GM12878 (cell line): ENCODE results near the gene DNAH9. TPM values are rescaled to one million over a fixed set of nuclear protein-coding genes. Genes with fewer than 3 reads are reported as not detected.

Experiments
- ATAC-seq: fragments of 200-7000 bp; cut with Tn5 transposase; 3 replicates; pipeline ENCODE4 v1.9.1; 2020; ENCODE audit warnings: mild to moderate bottlenecking, moderate library complexity
- BruUV-seq: library from RNA; stranded (reverse); fragments of 400-500 nt; replicated peaks from 2 replicates; lab custom pipeline; 2021; lab: Mats Ljungman, UMichigan
- CTCF ChIA-PET: fragments of 300-600 bp; sonication (Branson Sonifier 250); formaldehyde crosslinking; extraction: SDS; loops from one replicate; lab custom pipeline; 2021; ENCODE audit warnings: inconsistent platforms; lab: Yijun Ruan, JAX
- POLR2A ChIA-PET: fragments of 350-600 bp; formaldehyde crosslinking; extraction: SDS; loops from one replicate; lab custom pipeline; 2021; ENCODE audit warnings: inconsistent platforms; lab: Charles Lee
- RAD21 ChIA-PET: fragments of 300-600 bp; sonication (Branson Sonifier 250); formaldehyde crosslinking; loops from one replicate; lab custom pipeline; 2023; ENCODE audit warnings: antibody characterized with exemption; ENCODE audit not compliant: unreplicated experiment; lab: Charles Lee
- SMC1A ChIA-PET: fragments of 300-600 bp; sonication (Branson Sonifier 250); formaldehyde crosslinking; loops from one replicate; lab custom pipeline; 2023; ENCODE audit not compliant: unreplicated experiment, uncharacterized antibody; lab: Charles Lee
- DNase-seq: peaks from one replicate; pipeline ENCODE4 v3.0.0-alpha.2; 2011; ENCODE audit warnings: low read depth, low spot score
- FAIRE-seq: peaks from 3 replicates; lab custom pipeline; 2011; peaks lifted over from hg19 to GRCh38; lab: Jason Lieb, UNC
- H2AFZ ChIP-seq: 2 replicates; pipeline ENCODE4 v1.6.0; 2011; ENCODE audit warnings: low read depth, low read length, control low read depth; ENCODE audit not compliant: control insufficient read depth
- H3K27ac ChIP-seq: 2 replicates; pipeline ENCODE4 v1.5.1; 2011; ENCODE audit warnings: control low read depth; ENCODE audit not compliant: control insufficient read depth, insufficient read depth
- H3K27me3 ChIP-seq, 2 experiments: replicated peaks in 1 of 2; 2 replicates each; pipeline versions ENCODE4 v1.6.0 to v1.6.1; 2011; ENCODE audit warnings: low read length in 1 of 2; ENCODE audit not compliant: control insufficient read depth in 2 of 2, insufficient read depth in 2 of 2
- H3K36me3 ChIP-seq, 2 experiments: 2 replicates each; pipeline ENCODE4 v1.5.1; 2011; ENCODE audit warnings: low read length in 1 of 2; ENCODE audit not compliant: control insufficient read depth in 2 of 2, insufficient read depth in 2 of 2
- H3K4me1 ChIP-seq: 2 replicates; pipeline ENCODE4 v1.6.1; 2011; ENCODE audit warnings: mild to moderate bottlenecking, low read length, moderate library complexity, mixed read lengths; ENCODE audit not compliant: control insufficient read depth, insufficient read depth
- H3K4me2 ChIP-seq: 2 replicates; pipeline ENCODE4 v1.6.0; 2011; ENCODE audit warnings: control low read depth; ENCODE audit not compliant: control insufficient read depth, insufficient read depth
- H3K4me3 ChIP-seq: fragments of 200-600 bp; sonication (generic); 2 replicates; pipeline ENCODE4 v1.5.1; 2016
- H3K79me2 ChIP-seq: 2 replicates; pipeline ENCODE4 v1.6.0; 2011; ENCODE audit warnings: low read length; ENCODE audit not compliant: control insufficient read depth, insufficient read depth
- H3K9ac ChIP-seq: 2 replicates; pipeline ENCODE4 v1.8.0; 2011; ENCODE audit warnings: low read length, control low read depth, mixed read lengths; ENCODE audit not compliant: control insufficient read depth, insufficient read depth
- H3K9me3 ChIP-seq: replicated peaks from 3 replicates; pipeline ENCODE4 v1.5.1; 2011; ENCODE audit warnings: mild to moderate bottlenecking, low read length; ENCODE audit not compliant: control insufficient read depth, insufficient read depth
- H4K20me1 ChIP-seq: 2 replicates; pipeline ENCODE4 v1.6.0; 2011; ENCODE audit not compliant: control insufficient read depth, insufficient read depth
- CBX5 ChIP-seq: sonication (generic); IDR thresholded peaks from 2 replicates; pipeline ENCODE4 v1.6.1; 2016; ENCODE audit warnings: low read depth, moderate library complexity, mild to moderate bottlenecking, inconsistent platforms
- CUX1 ChIP-seq: IDR thresholded peaks from 2 replicates; pipeline ENCODE4 v1.6.1; 2012; ENCODE audit warnings: improper control_type of control experiment, low read depth, low read length; ENCODE audit not compliant: insufficient replicate concordance
- FOXK2 ChIP-seq: fragments of 450-650 bp; IDR thresholded peaks from 2 replicates; pipeline ENCODE4 v1.6.1; 2017; ENCODE audit warnings: mild to moderate bottlenecking, moderate library complexity
- MLLT1 ChIP-seq: fragments of 450-650 bp; IDR thresholded peaks from 2 replicates; pipeline ENCODE4 v1.6.1; 2016; ENCODE audit warnings: mild to moderate bottlenecking
- MTA2 ChIP-seq: fragments of 450-650 bp; IDR thresholded peaks from 2 replicates; pipeline ENCODE4 v1.6.1; 2016; ENCODE audit warnings: low read depth, mild to moderate bottlenecking, moderate library complexity
- POU2F2 ChIP-seq: IDR thresholded peaks from 3 replicates; pipeline ENCODE4 v1.6.1; 2011; ENCODE audit warnings: low read depth, mild to moderate bottlenecking, low read length, borderline replicate concordance
- RUNX3 ChIP-seq: IDR thresholded peaks from 2 replicates; pipeline ENCODE4 v1.6.1; 2012; ENCODE audit warnings: low read length, inconsistent platforms
- SKIL ChIP-seq: fragments of 450-650 bp; IDR thresholded peaks from 2 replicates; pipeline ENCODE4 v1.6.1; 2017; ENCODE audit warnings: mild to moderate bottlenecking, low read depth, inconsistent platforms; ENCODE audit not compliant: poor library complexity, severe bottlenecking
- SREBF2 ChIP-seq: IDR thresholded peaks from 2 replicates; pipeline ENCODE4 v1.6.1; 2012; ENCODE audit warnings: mild to moderate bottlenecking, low read length
- ZNF384 ChIP-seq: IDR thresholded peaks from 2 replicates; pipeline ENCODE4 v1.6.1; 2012; ENCODE audit warnings: low read depth, mild to moderate bottlenecking, low read length, improper control_type of control experiment, borderline replicate concordance
- WGBS: methylation state at CpG from one replicate; pipeline ENCODE4 v1.1.6; 2016; ENCODE audit warnings: low lambda C conversion rate; ENCODE audit not compliant: insufficient replicate concordance, insufficient coverage; ENCODE audit errors: missing lambda C conversion rate; 5-methylcytosine and 5-hydroxymethylcytosine counted together
- in situ Hi-C: fragments of 300-500 bp; cut with MboI; formaldehyde crosslinking; loops from 9 replicates; pipeline ENCODE4 v1.14.3; 2018; ENCODE audit warnings: mixed read lengths
- intact Hi-C: fragments of 100-400 bp; cut with micrococcal nuclease; formaldehyde crosslinking; loops from one replicate; pipeline ENCODE4 v1.14.2; 2022; ENCODE audit not compliant: unreplicated experiment
- polyA plus RNA-seq, 11 experiments: library from polyadenylated mRNA; depleted of rRNA in 4 of 11; unstranded in 6 of 11; stranded (reverse) in 5 of 11; fragments of >200 nt; fragmentation: Nextera tagmentation in 4 of 11; fragmentation: Illumina TruSeq in 1 of 11; extraction: Ambion mirVana in 4 of 11; extraction: Trizol in 1 of 11; gene quantifications; 1 replicate in 1 of 11; 2 replicates in 10 of 11; pipeline versions ENCODE4 v1.2.1 to v1.2.3, GENCODE V29; 2011 to 2016; ENCODE audit warnings: inconsistent platforms in 2 of 11, missing spikeins in 2 of 11, low read depth in 1 of 11
- total RNA-seq, 4 experiments: library from RNA; depleted of rRNA in 3 of 4; stranded (reverse); fragments of >200 nt in 3 of 4; fragmentation: Illumina TruSeq in 1 of 4; extraction: Trizol in 1 of 4; gene quantifications; 2 replicates each; pipeline versions ENCODE4 v1.2.1 to v1.2.3, GENCODE V29; 2013 to 2021

The DNAH9 gene
- total and polyA plus RNA-seq, 10 of the 15 experiments (the other 5 are each of a cell fraction or from before 2014, with no cell fraction given): 0.10 to 0.40 (median 0.19) TPM; not detected in 7

GRCh38 chr17:11898526-11899235, 300.4 kb downstream of the DNAH9 start (continued):
- TF ChIP-seq CUX1: no peak

GRCh38 chr17:11899537-11899942, 301.3 kb downstream of the DNAH9 start:
- Histone ChIP-seq H2AFZ (no peak overlapping the region), H3K9me3 (no peaks in the 10 kb centered on the region), H3K9ac (no peak overlapping the region), H3K4me1 (no peaks in the 10 kb centered on the region), H3K4me3 (no peak overlapping the region), H3K79me2 (no peaks in the 10 kb centered on the region), H4K20me1 (no peaks in the 10 kb centered on the region), H3K4me2 (no peak overlapping the region), H3K27me3 (no peaks in the 10 kb centered on the region), H3K27ac (no peak overlapping the region), H3K36me3 (no peaks in the 10 kb centered on the region)
- ChIA-PET RAD21 (no interaction called here), CTCF (no interaction called here), SMC1A (interaction anchor here (0.6 kb wide), 1 partner anchor 1169 kb away, joined by 3 read pairs; no protein-coding TSS in a partner anchor), POLR2A (no interaction called here)
- 0% methylated on average over 4 of the region's 4 CpGs for WGBS
- DNase-seq (no peak), ATAC-seq (no peak), FAIRE-seq (no peak)
- intact Hi-C loops (no loop called here), in situ Hi-C loops (no loop called here)
- TF ChIP-seq CBX5: no peak
- TF ChIP-seq ZNF384: no peak
- no peak for TF ChIP-seq FOXK2
- no peak for TF ChIP-seq SKIL
- no peak for TF ChIP-seq MTA2
- TF ChIP-seq MLLT1: no peak
- TF ChIP-seq RUNX3: no peak
- no peak for TF ChIP-seq POU2F2
- TF ChIP-seq SREBF2: no peak
- no TSS peak for BruUV-seq
